Osteoblast (primary cell): ENCODE results near the gene ADGRV1. TPM values are rescaled to one million over a fixed set of nuclear protein-coding genes. Genes with fewer than 3 reads are reported as not detected.
A peak's percentile ranks its signal among the peaks of the same experiment; 100 is the strongest.

Source experiments
- DNase-seq: peaks from one replicate; pipeline ENCODE4 v3.0.0; 2011; ENCODE audit warnings: low spot score, mixed read lengths; ENCODE audit not compliant: insufficient read length; ENCODE audit errors: missing footprints
- H2AFZ ChIP-seq: 2 replicates; pipeline ENCODE4 v1.6.0; 2011; ENCODE audit warnings: mild to moderate bottlenecking, low read length
- H3K27ac ChIP-seq: 2 replicates; pipeline ENCODE4 v1.5.1; 2011; ENCODE audit warnings: mild to moderate bottlenecking, low read depth, low read length, moderate library complexity
- H3K27me3 ChIP-seq: 2 replicates; pipeline ENCODE4 v1.6.0; 2012; ENCODE audit warnings: mild to moderate bottlenecking, control low read depth, inconsistent platforms, low read length, moderate library complexity; ENCODE audit not compliant: insufficient read depth
- H3K36me3 ChIP-seq: 2 replicates; pipeline ENCODE4 v1.5.1; 2011; ENCODE audit warnings: mild to moderate bottlenecking, low read length, control low read depth, moderate library complexity; ENCODE audit not compliant: insufficient read depth
- H3K4me1 ChIP-seq: 2 replicates; pipeline ENCODE4 v1.5.1; 2011; ENCODE audit warnings: mild to moderate bottlenecking, low read length, control low read depth, moderate library complexity; ENCODE audit not compliant: insufficient read depth
- H3K4me2 ChIP-seq: 2 replicates; pipeline ENCODE4 v1.6.0; 2011; ENCODE audit warnings: mild to moderate bottlenecking, low read length; ENCODE audit not compliant: insufficient read depth
- H3K4me3 ChIP-seq: fragments of 200-600 bp; sonication (generic); 3 replicates; pipeline ENCODE4 v1.5.1; 2012; ENCODE audit warnings: mild to moderate bottlenecking, low read length, inconsistent platforms; ENCODE audit not compliant: insufficient read depth
- H3K79me2 ChIP-seq: 2 replicates; pipeline ENCODE4 v1.6.0; 2012; ENCODE audit warnings: mild to moderate bottlenecking, low read length, control low read depth, inconsistent platforms; ENCODE audit not compliant: insufficient read depth
- H3K9me3 ChIP-seq: 2 replicates; pipeline ENCODE4 v1.5.1; 2011; ENCODE audit warnings: low read depth, low read length, control low read depth
- H4K20me1 ChIP-seq: 2 replicates; pipeline ENCODE4 v1.6.0; 2012; ENCODE audit warnings: mild to moderate bottlenecking, low read length, control low read depth; ENCODE audit not compliant: insufficient read depth
- CTCF ChIP-seq: IDR thresholded peaks from 2 replicates; pipeline ENCODE4 v1.5.1; 2011; ENCODE audit warnings: mild to moderate bottlenecking, low read depth, low read length, moderate library complexity; ENCODE audit errors: extremely low read depth
- total RNA-seq: library from RNA; depleted of rRNA; stranded (reverse); fragments of >200 nt; gene quantifications from 2 replicates; pipeline ENCODE4 v1.2.3, GENCODE V29; 2012

The ADGRV1 gene
- total RNA-seq, 1 donor = under 0.01 TPM

DNA sequence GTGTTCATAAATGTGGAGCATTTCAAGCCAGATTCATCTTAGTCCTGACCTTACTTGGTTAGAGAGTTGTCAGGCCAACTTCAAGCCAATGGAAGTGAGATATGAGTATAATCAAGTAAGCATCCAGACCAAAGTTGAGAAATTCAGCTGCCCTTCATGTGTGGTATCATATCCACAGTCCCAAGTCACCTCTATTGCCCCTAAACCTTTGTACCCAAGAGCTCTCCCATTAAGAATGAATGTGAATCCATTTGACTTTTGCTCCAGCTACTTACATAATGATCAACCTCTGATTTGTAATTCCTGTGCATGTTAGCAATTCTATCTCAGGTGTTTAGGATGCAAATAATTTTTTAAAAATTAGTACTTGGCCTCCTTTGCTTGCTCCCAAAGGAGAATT is 342.7 kb downstream of the ADGRV1 start:
- Histone ChIP-seq H3K27ac (no peak overlapping the region), H3K36me3 (no peaks in the 10 kb centered on the region), H4K20me1 (no peaks in the 10 kb centered on the region), H2AFZ (no peak overlapping the region), H3K9me3 (no peaks in the 10 kb centered on the region), H3K79me2 (no peaks in the 10 kb centered on the region), H3K4me1 (no peaks in the 10 kb centered on the region), H3K4me3 (no peak overlapping the region), H3K27me3 (peaks cover 6% of the 10 kb centered on the region), H3K4me2 (no peak overlapping the region)
- no peak for TF ChIP-seq CTCF
- DNase-seq = no peak

- no peak for TF ChIP-seq CTCF
- Histone ChIP-seq H3K27me3 (peaks cover 6% of the 10 kb centered on the region), H3K4me2 (no peak overlapping the region), H4K20me1 (no peaks in the 10 kb centered on the region), H3K4me1 (no peaks in the 10 kb centered on the region), H3K9me3 (no peaks in the 10 kb centered on the region), H3K27ac (no peak overlapping the region), H2AFZ (no peak overlapping the region), H3K36me3 (no peaks in the 10 kb centered on the region), H3K4me3 (no peak overlapping the region), H3K79me2 (no peaks in the 10 kb centered on the region)
- no peak for DNase-seq
These were observed 343.6 kb downstream of the ADGRV1 start for GRCh38 chr5:90902170-90902569.

DNA sequence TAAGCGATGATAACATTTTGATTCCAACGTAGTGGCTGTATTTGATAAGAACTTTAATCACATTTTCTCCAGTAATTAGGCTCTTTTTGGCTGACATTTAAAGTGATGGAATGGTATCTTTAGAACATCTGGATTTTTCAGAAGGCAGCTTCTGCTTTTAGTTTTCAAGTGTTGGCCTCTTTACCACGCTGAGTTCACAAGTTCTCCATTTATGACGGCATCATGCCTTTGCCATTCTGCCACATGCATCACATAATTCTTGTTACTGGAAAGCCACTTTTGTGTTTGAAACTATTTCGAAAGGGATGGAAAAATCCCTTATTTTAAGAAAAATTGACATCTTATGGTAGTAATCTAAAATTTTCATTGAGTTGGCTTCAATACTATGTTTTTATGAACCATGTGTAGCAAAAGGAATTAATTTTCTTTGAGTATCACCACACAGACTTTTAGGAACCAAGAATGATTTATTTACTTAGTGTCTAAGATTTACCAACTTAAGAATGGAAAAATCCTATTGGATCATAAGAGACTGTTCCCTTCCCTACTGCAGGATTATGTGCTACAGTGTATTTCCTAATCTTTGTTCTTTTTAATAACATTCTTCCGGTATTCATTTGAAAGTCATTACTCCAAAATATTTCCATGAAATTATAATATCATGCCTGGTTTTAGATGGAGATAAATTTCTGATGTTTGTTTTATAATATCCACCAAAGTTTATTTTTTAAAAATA is 344.2 kb downstream of the ADGRV1 start:
- no peak overlapping the region for H3K4me2 ChIP-seq
- peaks cover 4% of the 10 kb centered on the region for H3K27me3 ChIP-seq
- no peak for DNase-seq
- no peak overlapping the region for H3K27ac ChIP-seq
- no peak overlapping the region for H3K4me3 ChIP-seq
- H2AFZ ChIP-seq = no peak overlapping the region
- no peaks in the 10 kb centered on the region for H4K20me1 ChIP-seq
- no peaks in the 10 kb centered on the region for H3K79me2 ChIP-seq
- no peaks in the 10 kb centered on the region for H3K9me3 ChIP-seq
- no peak for TF ChIP-seq CTCF
- no peaks in the 10 kb centered on the region for H3K36me3 ChIP-seq
- no peaks in the 10 kb centered on the region for H3K4me1 ChIP-seq

DNA sequence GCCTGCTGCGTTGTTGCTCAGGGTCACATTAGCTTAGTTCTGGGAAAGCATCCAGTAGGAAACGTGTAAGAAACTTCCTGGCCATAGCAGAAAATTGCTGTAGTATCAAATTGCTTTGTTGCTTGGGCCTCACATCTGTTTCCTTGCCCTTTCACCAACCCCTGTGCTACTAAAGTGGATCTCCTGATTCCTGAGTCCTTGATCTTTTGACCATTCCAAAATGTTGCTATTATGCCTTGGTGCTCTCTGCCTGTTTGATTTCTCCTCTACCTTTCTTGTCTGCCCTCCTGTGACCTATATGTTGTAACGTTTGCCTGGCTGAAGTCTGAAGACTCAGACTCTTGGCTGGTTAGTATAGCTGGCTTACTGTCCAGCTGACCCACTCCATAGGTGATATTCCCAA is 350.5 kb downstream of the ADGRV1 start:
- H3K27me3 ChIP-seq = no peaks in the 10 kb centered on the region
- no peak overlapping the region for H3K4me3 ChIP-seq
- H3K79me2 ChIP-seq = no peaks in the 10 kb centered on the region
- no peak overlapping the region for H3K27ac ChIP-seq
- no peak overlapping the region for H3K4me2 ChIP-seq
- TF ChIP-seq CTCF = no peak
- no peaks in the 10 kb centered on the region for H3K9me3 ChIP-seq
- no peaks in the 10 kb centered on the region for H3K4me1 ChIP-seq
- peak; percentile 51 for DNase-seq
- H4K20me1 ChIP-seq = no peaks in the 10 kb centered on the region
- H3K36me3 ChIP-seq = no peaks in the 10 kb centered on the region
- H2AFZ ChIP-seq = no peak overlapping the region
